Measurements from ENCODE around the gene SMYD3. TPM values are rescaled to one million over a fixed set of nuclear protein-coding genes. Genes with fewer than 3 reads are reported as not detected.
A peak's percentile ranks its signal among the peaks of the same experiment; 100 is the strongest.

Gene SMYD3
- total and polyA plus RNA-seq, 11 donors = 6.3 to 12.1 (median 9.5) TPM

GRCh38 chr1:245956225-245956624, 550.9 kb downstream of the SMYD3 start:
- DNase-seq (no peak), ATAC-seq (no peak)
- peak overlapping the region in 1 of 12 donors; percentile 33 for H3K27ac ChIP-seq
- intact Hi-C loops (cut with DNase I) = no loop called here
- H3K27me3 ChIP-seq = no peaks in the 10 kb centered on the region
- peaks cover 0 to 16% (median 4%) of the 10 kb centered on the region in 12 donors for H3K4me1 ChIP-seq
- TF ChIP-seq CTCF (IDR thresholded peaks at IDR 0.05) (no peak), POLR2A (IDR thresholded peaks at IDR 0.05) (no peak)
- no peaks in the 10 kb centered on the region for H3K36me3 ChIP-seq
- H3K4me3 ChIP-seq = no peak overlapping the region
- WGBS, 4 donors = 69 to 75% (median 72%) methylated on average over 4 of the region's 4 CpGs
- H3K9me3 ChIP-seq = no peaks in the 10 kb centered on the region

- H3K4me1 ChIP-seq = peaks cover 0 to 16% (median 4%) of the 10 kb centered on the region in 12 donors
- TF ChIP-seq POLR2A (IDR thresholded peaks at IDR 0.05) = no peak
- no peak for TF ChIP-seq CTCF (IDR thresholded peaks at IDR 0.05)
- ATAC-seq = peak in 1 of 4 donors; percentile 33
- DNase-seq = no peak
- 48 to 56% (median 51%) methylated on average over 8 of the region's 8 CpGs for WGBS, 4 donors
- no peaks in the 10 kb centered on the region for H3K27me3 ChIP-seq
- peak overlapping the region in 10 of 12 donors; percentile 14 to 57 (median 38) for H3K4me3 ChIP-seq
- no peaks in the 10 kb centered on the region for H3K9me3 ChIP-seq
- intact Hi-C loops (cut with DNase I) = no loop called here
- peak overlapping the region in 11 of 12 donors; percentile 6 to 89 (median 51) for H3K27ac ChIP-seq
- H3K36me3 ChIP-seq = no peaks in the 10 kb centered on the region
These were observed 553.0 kb downstream of the SMYD3 start for GRCh38 chr1:245953876-245954660.

GRCh38 chr1:245952383-245953026, 554.6 kb downstream of the SMYD3 start:
- Histone ChIP-seq H3K27me3 (no peaks in the 10 kb centered on the region), H3K36me3 (no peaks in the 10 kb centered on the region), H3K27ac (peak overlapping the region in 2 of 12 donors; percentile 61 to 89), H3K9me3 (no peaks in the 10 kb centered on the region), H3K4me1 (peaks cover 0 to 16% (median 4%) of the 10 kb centered on the region in 12 donors), H3K4me3 (no peak overlapping the region)
- ATAC-seq (no peak), DNase-seq (no peak)
- TF ChIP-seq POLR2A (IDR thresholded peaks at IDR 0.05) = no peak
- no peak for TF ChIP-seq CTCF (IDR thresholded peaks at IDR 0.05)
- intact Hi-C loops (cut with DNase I) = no loop called here
- 93 to 95% (median 94%) methylated on average over 7 of the region's 7 CpGs for WGBS, 4 donors

- Histone ChIP-seq H3K4me1 (peaks cover 0 to 9% (median 0%) of the 10 kb centered on the region in 12 donors), H3K36me3 (no peaks in the 10 kb centered on the region), H3K9me3 (peaks cover 0 to 18% (median 4%) of the 10 kb centered on the region in 12 donors), H3K27me3 (no peaks in the 10 kb centered on the region), H3K27ac (no peak overlapping the region), H3K4me3 (no peak overlapping the region)
- 96 to 98% (median 97%) methylated on average over 4 to 7 of the region's 7 CpGs for WGBS, 4 donors
- ATAC-seq (no peak), DNase-seq (no peak)
- intact Hi-C loops (cut with DNase I) = no loop called here
- TF ChIP-seq POLR2A (IDR thresholded peaks at IDR 0.05) (no peak), CTCF (IDR thresholded peaks at IDR 0.05) (no peak)
These were observed 558.3 kb downstream of the SMYD3 start for GRCh38 chr1:245948786-245949185.

All from heart left ventricle (tissue), 16 donors.